H1 (cell line): ENCODE measurements around the gene PDK1. TPM values are rescaled to one million over a fixed set of nuclear protein-coding genes. Genes with fewer than 3 reads are reported as not detected.

ENCODE experiments used
- EP300 ChIP-seq, 2 experiments: IDR thresholded peaks; 1 replicate in 1 of 2; 2 replicates in 1 of 2; pipeline ENCODE4 v1.6.1; 2011 to 2012; ENCODE audit warnings: low read depth in 2 of 2, low read length in 2 of 2, mild to moderate bottlenecking in 2 of 2, borderline replicate concordance in 1 of 2, inconsistent platforms in 1 of 2, moderate library complexity in 1 of 2
- GTF2F1 ChIP-seq: IDR thresholded peaks from 2 replicates; pipeline ENCODE4 v1.6.1; 2012; ENCODE audit warnings: low read depth, low read length, improper control_type of control experiment, borderline replicate concordance
- KDM5A ChIP-seq: fragments of 200-600 bp; IDR thresholded peaks from 2 replicates; pipeline ENCODE4 v1.7.1; 2012; ENCODE audit warnings: mild to moderate bottlenecking, low read length, inconsistent platforms, mixed read lengths
- NANOG ChIP-seq: IDR thresholded peaks from 2 replicates; pipeline ENCODE4 v1.6.1; 2011; ENCODE audit warnings: low read length, low read depth, mild to moderate bottlenecking, inconsistent platforms; ENCODE audit not compliant: insufficient read depth, poor library complexity, severe bottlenecking
- NRF1 ChIP-seq: IDR thresholded peaks from 2 replicates; pipeline ENCODE4 v1.6.1; 2011; ENCODE audit warnings: mild to moderate bottlenecking, low read depth, low read length, improper control_type of control experiment
- RFX5 ChIP-seq: IDR thresholded peaks from 2 replicates; pipeline ENCODE4 v1.6.1; 2011; ENCODE audit warnings: low read depth, low read length, improper control_type of control experiment, borderline replicate concordance
- SAP30 ChIP-seq: fragments of 300-600 bp; sonication (generic); IDR thresholded peaks from 2 replicates; pipeline ENCODE4 v1.7.1; 2012; ENCODE audit warnings: low read length, moderate library complexity, mild to moderate bottlenecking, inconsistent platforms; ENCODE audit not compliant: insufficient read depth, insufficient replicate concordance
- TBP ChIP-seq: IDR thresholded peaks from 2 replicates; pipeline ENCODE4 v1.6.1; 2011; ENCODE audit warnings: low read depth, low read length, improper control_type of control experiment
- polyA plus RNA-seq, 7 experiments: library from polyadenylated mRNA; depleted of rRNA in 3 of 7; stranded (reverse) in 5 of 7; unstranded in 2 of 7; fragments of >200 nt in 5 of 7; fragments of 200-250 nt in 2 of 7; gene quantifications; 1 replicate in 5 of 7; 2 replicates in 1 of 7; 4 replicates in 1 of 7; pipeline versions ENCODE4 v1.2.1 to v1.2.3, GENCODE V29; 2011 to 2013; ENCODE audit warnings: missing spikeins in 2 of 7, mixed read lengths in 2 of 7
- total RNA-seq: library from RNA; stranded (reverse); fragmentation: NEBNext Ultra II Directional; extraction: Animal tissue kit (Norgen Biotek cat#: 25700); gene quantifications from 2 replicates; pipeline ENCODE4 v1.2.1, GENCODE V29; 2021

PDK1 gene
- total and polyA plus RNA-seq, 2 of the 8 experiments (the other 6 are each of a cell fraction or from before 2014, with no cell fraction given): 18.2 to 21.9 TPM

- TF ChIP-seq EP300 (IDR thresholded peaks at IDR 0.05; ENCODE audit: borderline replicate concordance in 1 of 2, low read depth in 2 of 2, low read length in 2 of 2) (no peak), KDM5A (no peak), SAP30 (no peak), NANOG (no peak), GTF2F1 (no peak), NRF1 (no peak), TBP (no peak), RFX5 (no peak)
- TF ChIP-seq, all 59 proteins: peak for 0
Measured at GRCh38 chr2:172596776-172597175, 40.9 kb downstream of the PDK1 start (continued).
